K562 (cell line): ENCODE data around the gene CEP162. TPM values are rescaled to one million over a fixed set of nuclear protein-coding genes. Genes with fewer than 3 reads are reported as not detected.

Experiments used
- ATAC-seq: fragments of 200-7000 bp; cut with Tn5 transposase; 3 replicates; pipeline ENCODE4 v1.9.1; 2020; ENCODE audit warnings: moderate library complexity
- BruUV-seq: library from RNA; stranded (reverse); fragments of 400-500 nt; replicated peaks from 2 replicates; lab custom pipeline; 2021; lab: Mats Ljungman, UMichigan
- CTCF ChIA-PET: fragments of 300-600 bp; formaldehyde crosslinking; extraction: SDS; loops from one replicate; lab custom pipeline; 2021; ENCODE audit warnings: low intra/inter-chr PET ratio; lab: Yijun Ruan, JAX
- POLR2A ChIA-PET: fragments of 300-600, 350-650 bp; sonication (Branson Sonifier 250); formaldehyde crosslinking; extraction: SDS; loops from one replicate; lab custom pipeline; 2021; ENCODE audit warnings: antibody characterized with exemption, inconsistent platforms; lab: Yijun Ruan, JAX
- DNase-seq, 4 experiments: peaks; one replicate each; pipeline versions ENCODE4 v3.0.0 to v3.0.0-alpha.2; 2011 to 2018; ENCODE audit warnings: low spot score in 3 of 4, mixed read lengths in 3 of 4; ENCODE audit errors: extremely low read depth in 1 of 4
- FAIRE-seq: peaks from 2 replicates; lab custom pipeline; 2011; peaks lifted over from hg19 to GRCh38; lab: Jason Lieb, UNC
- H2AFZ ChIP-seq: 2 replicates; pipeline ENCODE4 v1.6.0; 2011; ENCODE audit warnings: low read depth, low read length, control low read depth, inconsistent platforms
- H3K27ac ChIP-seq: fragments of 200-600 bp; 3 replicates; pipeline ENCODE4 v1.8.0; 2011; ENCODE audit warnings: low read depth, mild to moderate bottlenecking, control low read depth, inconsistent platforms, low read length, moderate library complexity, mixed read lengths; ENCODE audit errors: extremely low read depth
- H3K27me3 ChIP-seq, 2 experiments: fragments of 300-600 bp in 1 of 2; 2 replicates in 1 of 2; 3 replicates in 1 of 2; pipeline versions ENCODE4 v1.6.0 to v1.8.0; 2011; ENCODE audit warnings: inconsistent platforms in 2 of 2, low read length in 2 of 2, mild to moderate bottlenecking in 1 of 2, mixed read lengths in 1 of 2, moderate library complexity in 1 of 2; ENCODE audit not compliant: control insufficient read depth in 2 of 2, insufficient read depth in 2 of 2
- H3K36me3 ChIP-seq: fragments of 300-600 bp; 3 replicates; pipeline ENCODE4 v1.8.0; 2011; ENCODE audit warnings: mild to moderate bottlenecking, low read length, inconsistent platforms; ENCODE audit not compliant: control insufficient read depth, insufficient read depth
- H3K4me1 ChIP-seq, 2 experiments: fragments of 200-600 bp in 1 of 2; replicated peaks in 1 of 2; 2 replicates in 1 of 2; 3 replicates in 1 of 2; pipeline versions ENCODE4 v1.5.1 to v1.8.0; 2011; ENCODE audit warnings: inconsistent platforms in 2 of 2, low read length in 2 of 2, mild to moderate bottlenecking in 1 of 2, mixed read lengths in 1 of 2, moderate library complexity in 1 of 2; ENCODE audit not compliant: control insufficient read depth in 2 of 2, insufficient read depth in 2 of 2
- H3K4me2 ChIP-seq: 2 replicates; pipeline ENCODE4 v1.6.1; 2011; ENCODE audit warnings: low read length, control low read depth, inconsistent platforms, mixed read lengths; ENCODE audit not compliant: insufficient read depth
- H3K4me3 ChIP-seq: fragments of 200-600 bp; sonication (generic), shearing (Covaris generic); 2 replicates; pipeline ENCODE4 v1.5.1; 2016; ENCODE audit warnings: control low read depth, inconsistent platforms
- H3K79me2 ChIP-seq: fragments of 200-600 bp; 3 replicates; pipeline ENCODE4 v1.8.0; 2011; ENCODE audit warnings: low read length, inconsistent platforms; ENCODE audit not compliant: control insufficient read depth, insufficient read depth
- H3K9ac ChIP-seq, 2 experiments: 2 replicates each; pipeline versions ENCODE4 v1.6.0 to v1.6.1; 2011; ENCODE audit warnings: low read depth in 2 of 2, low read length in 2 of 2, control low read depth in 1 of 2, inconsistent platforms in 1 of 2, mild to moderate bottlenecking in 1 of 2, mixed read lengths in 1 of 2; ENCODE audit not compliant: insufficient read depth in 1 of 2
- H3K9me1 ChIP-seq: one replicate; pipeline ENCODE4 v1.6.0; 2011; ENCODE audit warnings: inconsistent platforms, mild to moderate bottlenecking, low read length, moderate library complexity; ENCODE audit not compliant: control insufficient read depth, insufficient read depth
- H3K9me3 ChIP-seq: replicated peaks from 2 replicates; pipeline ENCODE4 v1.5.1; 2011; ENCODE audit warnings: low read depth, low read length, inconsistent platforms; ENCODE audit not compliant: control insufficient read depth, insufficient read depth
- H4K20me1 ChIP-seq: replicated peaks from 2 replicates; pipeline ENCODE4 v1.6.1; 2011; ENCODE audit warnings: low read length, inconsistent platforms, mixed read lengths; ENCODE audit not compliant: control insufficient read depth, insufficient read depth
- HNRNPUL1 ChIP-seq: fragments of 200-400 bp; formaldehyde crosslinking; IDR thresholded peaks from 2 replicates; pipeline ENCODE4 v1.6.1; 2017; ENCODE audit warnings: low read length
- KLF10 ChIP-seq: fragments of 250-450 bp; sonication (Bioruptor Pico); IDR thresholded peaks from 2 replicates; pipeline ENCODE4 v1.6.1; 2021; ENCODE audit warnings: matching md5 sums
- SIN3A ChIP-seq, 2 experiments: fragments of 150-350 bp in 1 of 2; IDR thresholded peaks; 2 replicates each; pipeline ENCODE4 v1.6.1; 2011 to 2016; ENCODE audit warnings: borderline replicate concordance in 2 of 2, low read depth in 2 of 2, low read length in 2 of 2, mild to moderate bottlenecking in 2 of 2, moderate library complexity in 2 of 2; ENCODE audit not compliant: control insufficient read depth in 1 of 2
- SPI1 ChIP-seq: IDR thresholded peaks from 2 replicates; pipeline ENCODE4 v1.6.1; 2011; ENCODE audit warnings: low read depth, low read length, control low read depth, borderline replicate concordance
- TRIM24 ChIP-seq, 2 experiments: fragments of 450-650 bp; IDR thresholded peaks; 2 replicates each; pipeline ENCODE4 v1.6.1; 2016
- TRIM28 ChIP-seq: fragments of 450-650 bp; IDR thresholded peaks from 2 replicates; pipeline ENCODE4 v1.6.1; 2017
- ZKSCAN1 ChIP-seq: fragments of 150-350 bp; IDR thresholded peaks from 2 replicates; pipeline ENCODE4 v1.6.1; 2016; ENCODE audit warnings: low read depth, low read length
- ZNF143 ChIP-seq: sonication (generic); formaldehyde crosslinking; IDR thresholded peaks from 2 replicates; pipeline ENCODE4 v1.9.0; 2022; ENCODE audit warnings: mild to moderate bottlenecking, missing genetic modification reagents
- ZNF316 ChIP-seq: fragments of 450-650 bp; IDR thresholded peaks from 2 replicates; pipeline ENCODE4 v1.6.1; 2016
- ZNF583 ChIP-seq: fragments of 250-450 bp; sonication (Bioruptor Pico); IDR thresholded peaks from 2 replicates; pipeline ENCODE4 v1.4.0; 2020
- WGBS: fragments of 100-300 bp; shearing (Covaris generic); methylation state at CpG from one replicate; pipeline ENCODE4 v1.1.6; 2016; ENCODE audit warnings: low coverage, mixed read lengths; ENCODE audit not compliant: insufficient coverage; ENCODE audit errors: missing lambda C conversion rate; 5-methylcytosine and 5-hydroxymethylcytosine counted together
- in situ Hi-C: fragments of 300-500 bp; cut with MboI; formaldehyde crosslinking; loops from 4 replicates; pipeline ENCODE4 v1.15.0; 2018; ENCODE audit warnings: inconsistent platforms, mixed read lengths
- intact Hi-C: fragments of 100-400 bp; cut with micrococcal nuclease; formaldehyde crosslinking; loops from 2 replicates; pipeline ENCODE4 v1.14.2; 2022
- polyA plus RNA-seq, 8 experiments: library from polyadenylated mRNA; depleted of rRNA in 4 of 8; stranded (reverse) in 5 of 8; unstranded in 3 of 8; fragments of >200 nt; fragmentation: Nextera tagmentation in 2 of 8; fragmentation: Illumina TruSeq in 1 of 8; extraction: Ambion mirVana in 2 of 8; extraction: Trizol in 1 of 8; gene quantifications; 2 replicates each; pipeline versions ENCODE4 v1.2.1 to v1.2.3, GENCODE V29; 2011 to 2014; ENCODE audit warnings: inconsistent platforms in 1 of 8, missing spikeins in 1 of 8
- total RNA-seq, 7 experiments: library from RNA; depleted of rRNA in 6 of 7; stranded (reverse); fragments of >200 nt in 6 of 7; fragmentation: Illumina TruSeq in 2 of 7; extraction: Trizol in 2 of 7; gene quantifications; 2 replicates each; pipeline versions ENCODE4 v1.2.1 to v1.2.3, GENCODE V29; 2011 to 2021; ENCODE audit warnings: low replicate concordance in 1 of 7
- TF ChIP-seq, protein P1 (sequence below): sonication (generic); formaldehyde crosslinking; IDR thresholded peaks from 2 replicates; pipeline ENCODE4 v1.8.1; 2023; ENCODE audit warnings: missing genetic modification reagents, mild to moderate bottlenecking, borderline replicate concordance
- TF ChIP-seq, protein P2 (sequence below), 2 experiments: fragments of 450-650 bp; IDR thresholded peaks; 2 replicates each; pipeline ENCODE4 v1.6.1; 2016
- TF ChIP-seq, protein P3 (sequence below): fragments of 450-650 bp; IDR thresholded peaks from 2 replicates; pipeline ENCODE4 v1.6.1; 2016; ENCODE audit warnings: borderline replicate concordance

CEP162 gene
- total and polyA plus RNA-seq, 9 of the 15 experiments (the other 6 are each of a cell fraction or from before 2014, with no cell fraction given) = 3.9 to 8.6 (median 6.7) TPM

DNA sequence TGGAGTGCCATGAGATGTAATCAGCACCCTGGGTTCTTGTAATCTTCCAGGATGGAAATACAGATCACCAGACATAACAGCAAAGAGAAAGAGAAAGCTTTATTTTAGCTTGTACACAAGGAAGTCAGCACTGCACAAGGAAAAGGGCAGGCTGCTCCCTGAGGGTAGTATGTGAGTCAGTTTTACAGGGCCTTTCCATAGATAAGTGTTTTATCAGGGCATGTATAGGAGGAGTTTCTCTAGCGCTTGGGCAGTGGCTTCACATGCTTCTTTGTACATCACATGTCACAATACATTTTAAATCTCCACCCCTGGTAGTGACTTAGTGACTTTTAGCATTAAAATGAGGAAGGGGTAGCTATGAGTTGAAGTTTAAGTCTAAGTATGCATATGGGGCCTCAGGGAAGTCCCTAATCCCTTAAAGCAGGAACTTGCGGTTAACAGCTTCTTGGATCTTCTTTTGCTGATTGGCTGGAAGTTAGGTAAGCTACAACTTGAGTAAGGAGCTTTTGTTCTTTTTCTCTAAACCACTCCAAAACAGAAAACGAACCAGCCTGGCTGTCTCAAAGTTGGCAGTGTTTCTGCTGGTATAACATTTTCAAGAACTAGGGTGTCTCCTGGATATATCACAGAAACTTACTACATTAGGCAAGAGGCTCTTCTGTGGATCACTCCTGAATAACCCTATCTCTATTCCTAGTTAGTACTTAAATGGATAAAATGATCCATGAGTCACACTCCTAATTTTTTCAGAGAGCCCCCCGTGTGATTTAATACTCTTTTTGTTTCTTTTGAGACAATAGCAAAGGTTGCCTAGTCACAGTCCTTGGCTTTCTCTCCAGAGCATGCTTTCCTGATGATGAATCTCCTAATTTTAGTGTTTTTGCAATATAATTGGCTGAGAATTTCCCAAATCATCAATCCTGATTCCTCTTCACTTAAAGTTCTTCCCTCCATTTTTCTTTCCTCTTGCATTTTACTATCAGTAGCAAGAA is 133.7 kb downstream of the CEP162 start:
- peak; percentile 65 for ATAC-seq
- H3K4me2 ChIP-seq = no peak overlapping the region
- WGBS = 41% methylated on average over 4 of the region's 4 CpGs
- H3K9ac ChIP-seq = no peak overlapping the region
- H2AFZ ChIP-seq = peak overlapping the region; percentile 28; the same call in 1 of the 2 replicates
- no TSS peak for BruUV-seq
- peak overlapping the region; percentile 9; the same call in 1 of the 3 replicates for H3K27ac ChIP-seq
- H3K36me3 ChIP-seq = no peaks in the 10 kb centered on the region
- H3K4me3 ChIP-seq = no peak overlapping the region
- no peaks in the 10 kb centered on the region for H3K27me3 ChIP-seq
- H3K9me3 ChIP-seq = no peaks in the 10 kb centered on the region; the same call in 1 of the 2 replicates
- in situ Hi-C loops (no loop called here), intact Hi-C loops (no loop called here)
- no peaks in the 10 kb centered on the region for H4K20me1 ChIP-seq
- ChIA-PET POLR2A (interaction anchor here (0.7 to 1.4 kb wide), 3 partner anchors 10 to 201 kb away, joined by 3 to 4 read pairs (median 3); no protein-coding TSS in a partner anchor), CTCF (no interaction called here)
- peaks cover 4 to 11% of the 10 kb centered on the region in 2 experiments; a peak in 4 of 5 replicates for H3K4me1 ChIP-seq
- H3K79me2 ChIP-seq = no peaks in the 10 kb centered on the region
- no peaks in the 10 kb centered on the region for H3K9me1 ChIP-seq
- DNase-seq = peak in 1 of 4 experiments; percentile 47
- peak; percentile 19 for FAIRE-seq
- TF ChIP-seq SPI1 (peak; percentile 24; the same call in 1 of the 2 replicates), HNRNPUL1 (no peak), TRIM24 (IDR thresholded peaks at IDR 0.05) (peak in 1 of 2 experiments; percentile 41; a peak in 1 of 4 replicates), ZNF316 (peak; percentile 33; the same call in 1 of the 2 replicates), TRIM28 (peak; percentile 48; the same call in 1 of the 2 replicates), ZKSCAN1 (no peak), KLF10 (no peak), ZNF583 (CRISPR knock-in tag) (no peak), ZNF143 (CRISPR knock-in tag) (no peak), SIN3A (IDR thresholded peaks at IDR 0.05; ENCODE audit: borderline replicate concordance in 2 of 2, control insufficient read depth in 1 of 2, low read depth in 2 of 2, low read length in 2 of 2) (no peak)
- TF ChIP-seq, protein P1, sequence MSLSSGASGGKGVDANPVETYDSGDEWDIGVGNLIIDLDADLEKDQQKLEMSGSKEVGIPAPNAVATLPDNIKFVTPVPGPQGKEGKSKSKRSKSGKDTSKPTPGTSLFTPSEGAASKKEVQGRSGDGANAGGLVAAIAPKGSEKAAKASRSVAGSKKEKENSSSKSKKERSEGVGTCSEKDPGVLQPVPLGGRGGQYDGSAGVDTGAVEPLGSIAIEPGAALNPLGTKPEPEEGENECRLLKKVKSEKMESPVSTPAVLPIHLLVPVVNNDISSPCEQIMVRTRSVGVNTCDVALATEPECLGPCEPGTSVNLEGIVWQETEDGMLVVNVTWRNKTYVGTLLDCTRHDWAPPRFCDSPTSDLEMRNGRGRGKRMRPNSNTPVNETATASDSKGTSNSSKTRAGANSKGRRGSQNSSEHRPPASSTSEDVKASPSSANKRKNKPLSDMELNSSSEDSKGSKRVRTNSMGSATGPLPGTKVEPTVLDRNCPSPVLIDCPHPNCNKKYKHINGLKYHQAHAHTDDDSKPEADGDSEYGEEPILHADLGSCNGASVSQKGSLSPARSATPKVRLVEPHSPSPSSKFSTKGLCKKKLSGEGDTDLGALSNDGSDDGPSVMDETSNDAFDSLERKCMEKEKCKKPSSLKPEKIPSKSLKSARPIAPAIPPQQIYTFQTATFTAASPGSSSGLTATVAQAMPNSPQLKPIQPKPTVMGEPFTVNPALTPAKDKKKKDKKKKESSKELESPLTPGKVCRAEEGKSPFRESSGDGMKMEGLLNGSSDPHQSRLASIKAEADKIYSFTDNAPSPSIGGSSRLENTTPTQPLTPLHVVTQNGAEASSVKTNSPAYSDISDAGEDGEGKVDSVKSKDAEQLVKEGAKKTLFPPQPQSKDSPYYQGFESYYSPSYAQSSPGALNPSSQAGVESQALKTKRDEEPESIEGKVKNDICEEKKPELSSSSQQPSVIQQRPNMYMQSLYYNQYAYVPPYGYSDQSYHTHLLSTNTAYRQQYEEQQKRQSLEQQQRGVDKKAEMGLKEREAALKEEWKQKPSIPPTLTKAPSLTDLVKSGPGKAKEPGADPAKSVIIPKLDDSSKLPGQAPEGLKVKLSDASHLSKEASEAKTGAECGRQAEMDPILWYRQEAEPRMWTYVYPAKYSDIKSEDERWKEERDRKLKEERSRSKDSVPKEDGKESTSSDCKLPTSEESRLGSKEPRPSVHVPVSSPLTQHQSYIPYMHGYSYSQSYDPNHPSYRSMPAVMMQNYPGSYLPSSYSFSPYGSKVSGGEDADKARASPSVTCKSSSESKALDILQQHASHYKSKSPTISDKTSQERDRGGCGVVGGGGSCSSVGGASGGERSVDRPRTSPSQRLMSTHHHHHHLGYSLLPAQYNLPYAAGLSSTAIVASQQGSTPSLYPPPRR (CRISPR knock-in tag) = no peak
- TF ChIP-seq, protein P2, sequence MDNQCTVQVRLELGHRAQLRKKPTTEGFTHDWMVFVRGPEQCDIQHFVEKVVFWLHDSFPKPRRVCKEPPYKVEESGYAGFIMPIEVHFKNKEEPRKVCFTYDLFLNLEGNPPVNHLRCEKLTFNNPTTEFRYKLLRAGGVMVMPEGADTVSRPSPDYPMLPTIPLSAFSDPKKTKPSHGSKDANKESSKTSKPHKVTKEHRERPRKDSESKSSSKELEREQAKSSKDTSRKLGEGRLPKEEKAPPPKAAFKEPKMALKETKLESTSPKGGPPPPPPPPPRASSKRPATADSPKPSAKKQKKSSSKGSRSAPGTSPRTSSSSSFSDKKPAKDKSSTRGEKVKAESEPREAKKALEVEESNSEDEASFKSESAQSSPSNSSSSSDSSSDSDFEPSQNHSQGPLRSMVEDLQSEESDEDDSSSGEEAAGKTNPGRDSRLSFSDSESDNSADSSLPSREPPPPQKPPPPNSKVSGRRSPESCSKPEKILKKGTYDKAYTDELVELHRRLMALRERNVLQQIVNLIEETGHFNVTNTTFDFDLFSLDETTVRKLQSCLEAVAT (IDR thresholded peaks at IDR 0.05) = no peak
- TF ChIP-seq, protein P3, sequence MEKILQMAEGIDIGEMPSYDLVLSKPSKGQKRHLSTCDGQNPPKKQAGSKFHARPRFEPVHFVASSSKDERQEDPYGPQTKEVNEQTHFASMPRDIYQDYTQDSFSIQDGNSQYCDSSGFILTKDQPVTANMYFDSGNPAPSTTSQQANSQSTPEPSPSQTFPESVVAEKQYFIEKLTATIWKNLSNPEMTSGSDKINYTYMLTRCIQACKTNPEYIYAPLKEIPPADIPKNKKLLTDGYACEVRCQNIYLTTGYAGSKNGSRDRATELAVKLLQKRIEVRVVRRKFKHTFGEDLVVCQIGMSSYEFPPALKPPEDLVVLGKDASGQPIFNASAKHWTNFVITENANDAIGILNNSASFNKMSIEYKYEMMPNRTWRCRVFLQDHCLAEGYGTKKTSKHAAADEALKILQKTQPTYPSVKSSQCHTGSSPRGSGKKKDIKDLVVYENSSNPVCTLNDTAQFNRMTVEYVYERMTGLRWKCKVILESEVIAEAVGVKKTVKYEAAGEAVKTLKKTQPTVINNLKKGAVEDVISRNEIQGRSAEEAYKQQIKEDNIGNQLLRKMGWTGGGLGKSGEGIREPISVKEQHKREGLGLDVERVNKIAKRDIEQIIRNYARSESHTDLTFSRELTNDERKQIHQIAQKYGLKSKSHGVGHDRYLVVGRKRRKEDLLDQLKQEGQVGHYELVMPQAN = no peak
